ENCODE results near the gene FSTL5.
"Not testable (repeated sequence)": the region's sequence is repeated elsewhere in the genome, so short reads cannot be mapped to it uniquely, and the experiment has no call there.

FSTL5 gene

GRCh38 chr4:162163892-162164759 is at the start of gene FSTL5:
Gene FSTL5 (minus strand): TSS chr4:162164000. CDS start chr4:162111396, 52,604 bp downstream.
- peak; percentile 36 for DNase-seq (ENCODE audit: low read depth, low spot score)

GRCh38 chr4:162209706-162210105 is 45.9 kb upstream of the FSTL5 start:
- no peak for DNase-seq (ENCODE audit: low read depth, low spot score)

GRCh38 chr4:162203478-162203877 is 39.7 kb upstream of the FSTL5 start:
- not testable (repeated sequence) for DNase-seq (ENCODE audit: low read depth, low spot score)

GRCh38 chr4:162201673-162202072 is 37.9 kb upstream of the FSTL5 start:
- no peak for DNase-seq (ENCODE audit: low read depth, low spot score)

GRCh38 chr4:162170509-162170908 is 6.7 kb upstream of the FSTL5 start:
- DNase-seq (ENCODE audit: low read depth, low spot score): no peak

GRCh38 chr4:162164906-162165510 is 1.2 kb upstream of the FSTL5 start:
- no peak for DNase-seq (ENCODE audit: low read depth, low spot score)

- no peak for DNase-seq (ENCODE audit: low read depth, low spot score)
These were observed 1.1 kb downstream of the FSTL5 start for GRCh38 chr4:162162672-162163071.

- DNase-seq (ENCODE audit: low read depth, low spot score): no peak
These were observed 6.6 kb downstream of the FSTL5 start for GRCh38 chr4:162157241-162157640.

- DNase-seq (ENCODE audit: low read depth, low spot score): no peak
These were observed 8.8 kb downstream of the FSTL5 start for GRCh38 chr4:162154862-162155540.

- DNase-seq (ENCODE audit: low read depth, low spot score): no peak
These were observed 11.9 kb downstream of the FSTL5 start for GRCh38 chr4:162151850-162152249.

GRCh38 chr4:162151386-162151785 is 12.4 kb downstream of the FSTL5 start:
- no peak for DNase-seq (ENCODE audit: low read depth, low spot score)

- no peak for DNase-seq (ENCODE audit: low read depth, low spot score)
These were observed 14.2 kb downstream of the FSTL5 start for GRCh38 chr4:162149644-162150043.

- DNase-seq (ENCODE audit: low read depth, low spot score): no peak
These were observed 23.6 kb downstream of the FSTL5 start for GRCh38 chr4:162140051-162140683.

- DNase-seq (ENCODE audit: low read depth, low spot score): no peak
These were observed 24.4 kb downstream of the FSTL5 start for GRCh38 chr4:162139412-162139811.

GRCh38 chr4:162131256-162131655 is 32.5 kb downstream of the FSTL5 start:
- DNase-seq (ENCODE audit: low read depth, low spot score): no peak

- DNase-seq (ENCODE audit: low read depth, low spot score): no peak
These were observed 37.1 kb downstream of the FSTL5 start for GRCh38 chr4:162126729-162127128.

GRCh38 chr4:162117051-162117450 is 46.7 kb downstream of the FSTL5 start:
- DNase-seq (ENCODE audit: low read depth, low spot score): no peak

GRCh38 chr4:162116095-162116779 is 47.6 kb downstream of the FSTL5 start:
- DNase-seq (ENCODE audit: low read depth, low spot score): no peak

- DNase-seq (ENCODE audit: low read depth, low spot score): no peak
These were observed 48.5 kb downstream of the FSTL5 start for GRCh38 chr4:162115333-162115732.

- DNase-seq (ENCODE audit: low read depth, low spot score): no peak
These were observed 52.7 kb downstream of the FSTL5 start for GRCh38 chr4:162111078-162111477.

GRCh38 chr4:162104459-162105124 is 59.2 kb downstream of the FSTL5 start:
- no peak for DNase-seq (ENCODE audit: low read depth, low spot score)
